Neuron (in vitro differentiated cells): ENCODE measurements around the gene TEC.
"Not testable (repeated sequence)": the region's sequence is repeated elsewhere in the genome, so short reads cannot be mapped to it uniquely, and the experiment has no call there.

Source experiments
- H2AFZ ChIP-seq: one replicate; pipeline ENCODE4 v1.6.1; 2013; ENCODE audit warnings: low read depth, mild to moderate bottlenecking, inconsistent platforms, low read length, moderate library complexity
- H3K27me3 ChIP-seq: one replicate; pipeline ENCODE4 v1.6.1; 2013; ENCODE audit warnings: low read length; ENCODE audit not compliant: insufficient read depth
- H3K36me3 ChIP-seq: one replicate; pipeline ENCODE4 v1.6.1; 2013; ENCODE audit warnings: low read length; ENCODE audit not compliant: insufficient read depth
- H3K4me1 ChIP-seq: one replicate; pipeline ENCODE4 v1.6.1; 2013; ENCODE audit warnings: low read length; ENCODE audit not compliant: insufficient read depth
- H3K4me3 ChIP-seq: 2 replicates; pipeline ENCODE4 v1.5.1; 2013; ENCODE audit warnings: mild to moderate bottlenecking, low read length, moderate library complexity
- H3K9me3 ChIP-seq: one replicate; pipeline ENCODE4 v1.6.1; 2013; ENCODE audit warnings: low read length

Gene TEC

GRCh38 chr4:48195853-48196252 is 73.8 kb downstream of the TEC start:
- H3K27me3 ChIP-seq, result no peaks in the 10 kb centered on the region
- no peak overlapping the region for H2AFZ ChIP-seq
- no peaks in the 10 kb centered on the region for H3K36me3 ChIP-seq
- H3K4me1 ChIP-seq, result no peaks in the 10 kb centered on the region
- H3K9me3 ChIP-seq, result no peaks in the 10 kb centered on the region
- H3K4me3 ChIP-seq, result no peak overlapping the region

- Histone ChIP-seq H3K36me3 (no peaks in the 10 kb centered on the region), H3K27me3 (no peaks in the 10 kb centered on the region), H3K4me1 (no peaks in the 10 kb centered on the region), H3K9me3 (no peaks in the 10 kb centered on the region), H3K4me3 (no peak overlapping the region), H2AFZ (no peak overlapping the region)
These were observed 74.3 kb downstream of the TEC start for GRCh38 chr4:48195374-48195773.

- H3K4me1 ChIP-seq, result no peaks in the 10 kb centered on the region
- H3K4me3 ChIP-seq, result no peak overlapping the region
- no peaks in the 10 kb centered on the region for H3K9me3 ChIP-seq
- no peaks in the 10 kb centered on the region for H3K27me3 ChIP-seq
- H3K36me3 ChIP-seq, result no peaks in the 10 kb centered on the region
- H2AFZ ChIP-seq, result no peak overlapping the region
These were observed 74.7 kb downstream of the TEC start for GRCh38 chr4:48194971-48195370.

GRCh38 chr4:48193921-48194468 is 75.6 kb downstream of the TEC start:
- no peaks in the 10 kb centered on the region for H3K9me3 ChIP-seq

GRCh38 chr4:48193096-48193836 is 76.4 kb downstream of the TEC start:
- H3K36me3 ChIP-seq, result no peaks in the 10 kb centered on the region
- no peaks in the 10 kb centered on the region for H3K27me3 ChIP-seq
- no peaks in the 10 kb centered on the region for H3K4me1 ChIP-seq
- no peak overlapping the region for H3K4me3 ChIP-seq
- H3K9me3 ChIP-seq, result no peaks in the 10 kb centered on the region
- no peak overlapping the region for H2AFZ ChIP-seq

More at GRCh38 chr4:48193921-48194468, 75.6 kb downstream of the TEC start:
- Histone ChIP-seq H3K4me3 (no peak overlapping the region), H2AFZ (no peak overlapping the region), H3K27me3 (no peaks in the 10 kb centered on the region), H3K36me3 (no peaks in the 10 kb centered on the region), H3K4me1 (no peaks in the 10 kb centered on the region)

- Histone ChIP-seq H3K36me3 (no peaks in the 10 kb centered on the region), H3K4me3 (no peak overlapping the region), H3K9me3 (no peaks in the 10 kb centered on the region), H3K4me1 (no peaks in the 10 kb centered on the region), H3K27me3 (no peaks in the 10 kb centered on the region), H2AFZ (no peak overlapping the region)
These were observed 77.9 kb downstream of the TEC start for GRCh38 chr4:48191758-48192157.

GRCh38 chr4:48190839-48191238 is 78.8 kb downstream of the TEC start:
- H3K36me3 ChIP-seq, result no peaks in the 10 kb centered on the region
- no peaks in the 10 kb centered on the region for H3K9me3 ChIP-seq
- no peaks in the 10 kb centered on the region for H3K4me1 ChIP-seq
- H3K4me3 ChIP-seq, result no peak overlapping the region
- no peaks in the 10 kb centered on the region for H3K27me3 ChIP-seq
- H2AFZ ChIP-seq, result no peak overlapping the region

GRCh38 chr4:48189731-48190130 is 79.9 kb downstream of the TEC start:
- Histone ChIP-seq H3K4me1 (no peaks in the 10 kb centered on the region), H2AFZ (no peak overlapping the region), H3K36me3 (no peaks in the 10 kb centered on the region), H3K27me3 (no peaks in the 10 kb centered on the region), H3K9me3 (no peaks in the 10 kb centered on the region), H3K4me3 (no peak overlapping the region)

- Histone ChIP-seq H3K27me3 (no peaks in the 10 kb centered on the region), H3K4me3 (no peak overlapping the region), H3K9me3 (no peaks in the 10 kb centered on the region), H3K4me1 (no peaks in the 10 kb centered on the region), H3K36me3 (no peaks in the 10 kb centered on the region), H2AFZ (no peak overlapping the region)
These were observed 81.2 kb downstream of the TEC start for GRCh38 chr4:48188390-48188789.

- no peaks in the 10 kb centered on the region for H3K9me3 ChIP-seq
- no peaks in the 10 kb centered on the region for H3K27me3 ChIP-seq
- no peak overlapping the region for H2AFZ ChIP-seq
- no peak overlapping the region for H3K4me3 ChIP-seq
- no peaks in the 10 kb centered on the region for H3K36me3 ChIP-seq
- H3K4me1 ChIP-seq, result no peaks in the 10 kb centered on the region
These were observed 81.8 kb downstream of the TEC start for GRCh38 chr4:48187813-48188212.

- not testable (repeated sequence) for H3K4me1 ChIP-seq, H3K4me3 ChIP-seq, H3K9me3 ChIP-seq, H3K36me3 ChIP-seq, H3K27me3 ChIP-seq, H2AFZ ChIP-seq
These were observed 82.6 kb downstream of the TEC start for GRCh38 chr4:48187066-48187465.

GRCh38 chr4:48186394-48186793 is 83.2 kb downstream of the TEC start:
- not testable (repeated sequence) for H3K27me3 ChIP-seq, H3K9me3 ChIP-seq, H3K4me1 ChIP-seq, H3K36me3 ChIP-seq, H2AFZ ChIP-seq, H3K4me3 ChIP-seq

- H2AFZ ChIP-seq, result no peak overlapping the region
- no peaks in the 10 kb centered on the region for H3K9me3 ChIP-seq
- H3K4me1 ChIP-seq, result no peaks in the 10 kb centered on the region
- no peak overlapping the region for H3K4me3 ChIP-seq
- H3K27me3 ChIP-seq, result no peaks in the 10 kb centered on the region
- no peaks in the 10 kb centered on the region for H3K36me3 ChIP-seq
These were observed 84.8 kb downstream of the TEC start for GRCh38 chr4:48184882-48185281.

GRCh38 chr4:48180234-48180633 is 89.4 kb downstream of the TEC start:
- H3K9me3 ChIP-seq, result no peaks in the 10 kb centered on the region
- no peaks in the 10 kb centered on the region for H3K27me3 ChIP-seq
- no peaks in the 10 kb centered on the region for H3K36me3 ChIP-seq
- no peak overlapping the region for H3K4me3 ChIP-seq
- no peaks in the 10 kb centered on the region for H3K4me1 ChIP-seq
- no peak overlapping the region for H2AFZ ChIP-seq
